ENCODE measurements around the gene GAL. TPM values are rescaled to one million over a fixed set of nuclear protein-coding genes. Genes with fewer than 3 reads are reported as not detected.
A peak's percentile ranks its signal among the peaks of the same experiment; 100 is the strongest.

The GAL gene
- total and polyA plus RNA-seq, 2 of the 8 experiments (the other 6 are each of a cell fraction or from before 2014, with no cell fraction given), result 81.8 to 233 TPM

DNA sequence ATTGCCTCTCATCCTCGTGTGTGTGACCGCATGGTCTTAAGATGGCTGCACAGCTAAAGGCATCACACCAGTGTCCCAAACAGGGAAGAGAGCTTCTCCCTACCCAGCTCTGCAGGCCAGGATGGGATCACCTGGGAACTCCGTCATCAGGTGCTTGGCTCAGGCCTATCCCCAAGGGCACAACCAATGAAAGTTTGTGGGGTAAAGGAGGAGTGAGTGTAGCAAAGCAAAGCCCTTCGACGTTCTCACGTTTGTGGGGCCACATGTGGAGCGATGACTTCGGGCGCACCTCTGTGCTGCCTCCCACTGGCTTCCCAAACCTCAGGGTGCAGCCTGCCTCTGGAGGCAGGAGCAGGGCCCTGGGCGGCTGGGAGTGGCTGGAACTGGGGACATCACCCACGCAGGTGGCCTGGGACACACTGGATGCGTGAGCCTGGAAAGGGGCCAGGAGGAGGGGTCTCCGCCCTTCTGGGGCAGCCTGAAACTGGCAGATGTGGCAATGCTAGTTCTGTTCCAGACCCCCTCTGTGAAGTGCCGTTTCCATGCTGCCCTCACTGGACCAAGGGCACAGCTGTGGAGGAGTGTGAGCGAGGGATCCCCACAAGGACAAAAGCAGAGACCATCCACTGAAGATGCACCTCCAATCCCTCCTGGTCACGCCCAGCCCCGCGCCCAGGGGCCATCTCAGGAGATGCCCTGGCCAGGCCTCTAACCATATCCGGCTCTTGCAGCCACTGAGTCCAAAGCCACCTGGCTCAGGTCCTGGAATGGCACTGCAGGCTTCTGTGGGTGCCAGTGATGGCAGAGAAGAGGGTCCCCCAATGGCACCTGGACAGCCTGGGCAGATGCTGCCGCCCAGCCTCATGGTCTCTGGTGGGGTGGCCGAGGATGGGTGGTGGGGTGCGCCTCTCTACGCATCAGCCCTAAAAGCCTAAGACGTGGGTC lies 30.6 kb upstream of the GAL start:
- Histone ChIP-seq H3K36me3 (ENCODE audit: control insufficient read depth in 2 of 4, insufficient read depth in 4 of 4, low read length in 3 of 4) (no peaks in the 10 kb centered on the region), H3K9me3 (ENCODE audit: insufficient read depth in 2 of 2, low read depth in 1 of 2, low read length in 1 of 2) (0 out of 4 replicates have a peak, but pooled peaks cover 0 to 6% of the 10 kb centered on the region in 2 experiments), H2BK5ac (ENCODE audit: low read depth, low read length) (0 out of 2 replicates have a peak overlapping the region, but pooled peaks have one; percentile 35), H3K4ac (replicated peaks; ENCODE audit: insufficient read length, low read depth, low read length) (no peak overlapping the region), H4K5ac (ENCODE audit: insufficient read length, low read depth, low read length) (no peak overlapping the region), H3K27ac (ENCODE audit: low read depth, low read length) (no peak overlapping the region), H2BK20ac (ENCODE audit: low read length) (no peak overlapping the region), H3K4me1 (replicated peaks in 1 of 4; ENCODE audit: control insufficient read depth in 3 of 4, insufficient read depth in 4 of 4, low read length in 3 of 4) (peaks cover 0 to 12% (median 1%) of the 10 kb centered on the region in 4 experiments; a peak in 1 of 7 replicates), H4K20me1 (replicated peaks in 1 of 2; ENCODE audit: control insufficient read depth in 1 of 2, insufficient read depth in 2 of 2, low read length in 2 of 2) (no peaks in the 10 kb centered on the region), H4K91ac (replicated peaks; ENCODE audit: insufficient read length, low read length) (peak overlapping the region; percentile 76), H2BK15ac (ENCODE audit: low read length) (no peak overlapping the region), H3K9ac (replicated peaks in 1 of 4; ENCODE audit: extremely low read depth in 1 of 4, low read depth in 3 of 4, low read length in 3 of 4) (no peak overlapping the region), H3K4me2 (ENCODE audit: insufficient read depth in 1 of 2, low read depth in 2 of 2, low read length in 2 of 2) (no peak overlapping the region), H3K14ac (ENCODE audit: insufficient read length) (no peak overlapping the region), H2AFZ (ENCODE audit: low read length) (no peak overlapping the region), H3K79me2 (ENCODE audit: control insufficient read depth in 1 of 2, insufficient read depth in 2 of 2, low read length in 2 of 2) (no peaks in the 10 kb centered on the region), H2AK5ac (ENCODE audit: low read depth, low read length) (no peak overlapping the region; the same call in 1 of the 2 replicates), H3K4me3 (ENCODE audit: extremely low read depth in 1 of 4, insufficient read depth in 2 of 4, low read depth in 3 of 4, low read length in 4 of 4) (no peak overlapping the region), H4K8ac (ENCODE audit: extremely low read depth, insufficient read depth, low read length) (no peak overlapping the region), H3K18ac (ENCODE audit: extremely low read depth, low read length) (no peak overlapping the region), H3K23me2 (ENCODE audit: low read depth, low read length) (no peaks in the 10 kb centered on the region), H3K79me1 (ENCODE audit: low read depth, low read length) (no peaks in the 10 kb centered on the region), H2BK120ac (replicated peaks; ENCODE audit: low read depth, low read length) (no peak overlapping the region), H3K27me3 (replicated peaks in 1 of 4; ENCODE audit: control insufficient read depth in 3 of 4, extremely low read depth in 1 of 4, insufficient read depth in 3 of 4, low read length in 3 of 4) (no peaks in the 10 kb centered on the region), H2BK12ac (ENCODE audit: low read depth, low read length) (no peak overlapping the region; the same call in 1 of the 2 replicates), H3K23ac (ENCODE audit: insufficient read length) (no peak overlapping the region), H3K56ac (replicated peaks; ENCODE audit: insufficient read length, low read depth, low read length) (no peak overlapping the region)
- POLR2A ChIA-PET (ENCODE audit: partially characterized antibody), result no interaction called here
- WGBS, 2 experiments (ENCODE audit: extremely low coverage in 1 of 2, insufficient coverage in 1 of 2, insufficient read length in 1 of 2, insufficient replicate concordance in 2 of 2, low coverage in 1 of 2, low lambda C conversion rate in 2 of 2, missing lambda C conversion rate in 1 of 2), result 77% methylated on average over 24 of the region's 24 CpGs; no CpG with 5 or more reads in 1 of the 2 experiments
- no peak for FAIRE-seq
- no peak for DNase-seq (ENCODE audit: low read depth in 1 of 2, low spot score in 2 of 2)
- TF ChIP-seq KDM1A (IDR thresholded peaks at IDR 0.05; ENCODE audit: borderline replicate concordance, low read length), result no peak
- TF ChIP-seq RXRA (IDR thresholded peaks at IDR 0.05; ENCODE audit: insufficient read depth, low read depth, low read length), result no peak
- CTCF ChIA-PET (ENCODE audit: partially characterized antibody), result interaction anchor here (1.6 kb wide), 1 partner anchor 25 kb away, joined by 3 read pairs; no protein-coding TSS in a partner anchor
